GM21381 (cell line): ENCODE data around the gene KLHDC4.
"Not testable (repeated sequence)": the region's sequence is repeated elsewhere in the genome, so short reads cannot be mapped to it uniquely, and the experiment has no call there.

Experiments used
- ATAC-seq: cut with Tn5 transposase; IDR thresholded peaks from one replicate; pipeline ENCODE4 v1.9.1; 2021; ENCODE audit warnings: mild to moderate bottlenecking, moderate library complexity; ENCODE audit not compliant: unreplicated experiment

The KLHDC4 gene

DNA sequence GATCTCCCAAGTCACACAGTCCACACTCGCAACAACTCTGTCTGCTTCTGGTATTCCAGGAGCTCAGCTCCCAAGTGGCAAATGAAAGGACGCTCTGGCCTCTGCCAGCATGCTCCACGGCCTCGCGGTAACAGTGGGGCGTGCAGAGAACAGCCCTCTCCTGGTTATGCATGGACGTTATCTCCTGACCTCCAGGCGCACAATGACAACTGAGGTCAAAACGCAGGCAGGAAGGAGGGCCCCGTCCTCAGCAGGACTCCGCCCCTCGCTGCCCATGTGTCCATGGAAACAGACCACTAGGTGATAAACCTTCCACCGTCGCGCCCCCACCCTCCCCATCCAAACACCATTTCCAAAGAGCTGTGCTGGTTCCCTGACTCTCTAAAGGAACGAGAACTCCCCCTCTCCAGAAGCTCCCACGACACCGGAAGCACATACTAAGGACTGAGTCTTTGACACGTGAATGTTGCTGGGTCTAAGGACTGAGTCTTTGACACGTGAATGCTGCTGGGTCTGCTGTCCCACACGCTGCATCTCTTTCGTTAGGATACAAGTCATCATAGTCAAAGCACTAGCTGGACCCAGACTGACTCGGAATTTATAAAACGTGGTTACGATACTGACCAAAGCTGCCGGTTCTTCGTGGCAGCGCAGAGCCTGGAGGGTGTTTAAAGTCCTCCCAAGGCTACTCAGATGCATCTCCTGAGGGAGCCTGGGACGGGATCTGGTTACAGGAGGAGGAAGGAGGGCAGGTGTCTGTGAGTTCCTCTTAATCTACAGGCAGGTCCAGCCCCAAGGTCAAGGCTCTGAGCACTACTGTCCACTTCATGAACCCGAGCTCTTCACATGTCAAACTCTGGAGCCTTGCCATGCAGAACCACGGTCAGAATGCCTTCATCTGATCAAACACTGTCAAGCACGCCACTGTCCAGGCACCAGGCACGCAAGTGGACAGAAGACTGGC is 43.9 kb downstream of the KLHDC4 start:
- no peak for ATAC-seq

GRCh38 chr16:87720446-87720845 is 45.3 kb downstream of the KLHDC4 start:
- ATAC-seq, result no peak

- ATAC-seq, result not testable (repeated sequence)
Measured at GRCh38 chr16:87718831-87719230, 47.0 kb downstream of the KLHDC4 start.

DNA sequence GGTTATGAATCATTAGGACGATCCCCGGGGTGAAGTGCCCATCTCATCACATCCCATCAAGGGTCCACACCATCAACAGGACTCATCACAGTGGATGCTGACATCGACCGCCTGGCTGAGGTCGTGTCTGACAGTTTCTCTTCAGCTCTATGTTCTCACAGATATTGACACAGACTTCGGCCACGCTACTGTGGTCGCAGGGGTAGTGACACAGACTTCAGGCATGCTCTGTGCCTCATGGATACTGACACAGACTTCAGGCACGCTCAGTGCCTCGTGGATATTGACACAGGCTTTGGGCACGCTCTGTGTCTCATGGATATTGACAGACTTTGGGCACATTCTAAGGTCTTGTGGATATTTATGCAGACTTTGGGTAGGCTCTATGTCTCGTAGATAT is 50.1 kb downstream of the KLHDC4 start:
- no peak for ATAC-seq

- ATAC-seq, result no peak
Measured at GRCh38 chr16:87715231-87715630, 50.6 kb downstream of the KLHDC4 start.

DNA sequence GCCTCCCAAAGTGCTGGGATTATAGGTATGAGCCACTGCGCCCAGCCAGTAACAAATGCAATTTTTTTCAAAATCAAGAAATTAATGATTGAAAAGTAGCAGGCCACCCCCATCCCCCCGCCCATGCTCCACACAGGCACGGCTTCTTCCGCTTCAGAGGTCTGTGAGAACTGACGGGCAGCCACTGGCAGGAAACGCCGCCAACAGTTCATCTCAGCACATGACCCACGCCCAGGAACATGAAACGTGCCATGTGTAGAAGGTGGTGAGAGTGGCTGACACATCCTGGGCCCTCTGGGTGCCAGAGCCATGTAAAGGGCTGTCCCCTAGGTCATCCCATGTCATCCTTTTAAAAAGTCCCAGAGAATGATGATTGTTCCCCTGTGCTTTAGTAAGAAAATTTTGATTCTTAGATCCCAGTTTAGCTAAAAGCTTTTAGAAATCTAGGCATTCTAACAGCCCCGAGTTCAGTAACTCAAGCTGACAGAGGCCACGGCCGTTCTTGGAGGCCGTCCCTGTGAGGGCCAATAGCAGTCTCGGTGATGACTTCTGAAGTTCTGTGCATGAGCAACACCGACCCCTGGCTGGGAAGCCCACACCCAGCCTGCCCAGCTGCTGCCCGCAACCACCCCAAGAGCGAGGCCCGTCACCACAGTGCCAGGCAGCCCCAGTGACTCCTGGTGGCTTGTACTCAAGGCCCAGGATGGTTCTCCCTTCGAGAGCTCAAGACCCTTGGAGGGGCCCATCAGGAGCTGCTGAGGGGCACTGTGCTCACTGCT is 52.1 kb downstream of the KLHDC4 start:
- ATAC-seq, result peak; percentile 47

- ATAC-seq, result no peak
Measured at GRCh38 chr16:87712184-87712762, 53.5 kb downstream of the KLHDC4 start.

DNA sequence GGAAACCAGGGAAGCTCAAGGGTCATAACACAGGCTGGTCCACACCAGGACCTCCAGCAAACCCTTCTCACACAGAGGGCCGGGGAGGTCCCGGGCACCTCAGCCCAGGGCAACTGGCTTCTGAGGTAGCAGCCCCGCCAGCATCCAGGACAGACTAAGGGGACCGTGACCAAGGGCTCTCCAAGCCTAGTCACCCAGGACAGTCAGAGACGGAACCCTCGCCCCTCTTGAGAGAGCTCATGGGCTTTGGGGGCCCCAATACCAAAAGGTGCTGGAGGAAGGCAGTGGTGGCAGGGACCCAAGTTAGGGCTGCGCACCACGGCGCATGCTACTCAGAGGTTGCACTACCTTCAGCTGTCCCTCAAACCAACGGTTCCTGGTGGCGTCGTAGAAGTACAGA is 54.9 kb downstream of the KLHDC4 start:
- no peak for ATAC-seq

GRCh38 chr16:87709677-87710076 is 56.1 kb downstream of the KLHDC4 start:
- ATAC-seq, result no peak

DNA sequence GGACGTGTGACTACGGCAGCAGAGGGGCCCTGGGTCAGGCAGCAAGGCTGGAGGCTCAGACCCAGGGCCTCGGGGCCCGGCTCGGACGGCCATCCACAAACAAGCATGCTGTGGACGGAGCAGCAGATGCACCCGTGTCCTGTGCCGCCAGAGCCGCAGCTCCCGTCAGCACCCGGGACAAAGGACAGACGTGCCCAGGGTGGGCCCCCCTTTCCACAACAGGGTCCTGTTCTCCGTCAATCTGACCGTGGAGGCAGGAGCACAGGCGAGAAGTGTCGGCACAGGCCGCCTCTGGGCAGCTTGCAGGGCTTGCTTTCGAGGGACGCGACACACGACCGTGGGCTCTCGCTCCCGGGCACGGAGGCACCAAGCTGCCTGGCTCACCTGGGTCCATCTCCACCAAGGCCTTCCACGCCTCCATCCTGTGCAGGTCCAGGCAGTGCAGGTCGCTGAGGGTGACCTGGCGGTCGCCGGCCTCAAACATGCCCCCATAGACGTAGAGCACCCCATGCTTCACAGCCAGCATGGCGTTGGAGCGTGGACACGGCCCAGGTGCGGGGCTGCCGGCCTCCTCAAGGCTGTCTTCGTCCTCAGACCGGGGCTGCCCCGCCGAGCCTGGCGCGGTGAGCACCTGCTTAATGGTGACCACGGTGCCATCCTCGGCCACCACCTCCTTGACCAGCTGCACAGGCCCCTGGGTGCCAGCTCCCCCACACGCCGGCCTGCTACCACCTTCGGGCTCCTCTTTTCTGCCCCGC is 56.7 kb downstream of the KLHDC4 start:
- ATAC-seq, result no peak

DNA sequence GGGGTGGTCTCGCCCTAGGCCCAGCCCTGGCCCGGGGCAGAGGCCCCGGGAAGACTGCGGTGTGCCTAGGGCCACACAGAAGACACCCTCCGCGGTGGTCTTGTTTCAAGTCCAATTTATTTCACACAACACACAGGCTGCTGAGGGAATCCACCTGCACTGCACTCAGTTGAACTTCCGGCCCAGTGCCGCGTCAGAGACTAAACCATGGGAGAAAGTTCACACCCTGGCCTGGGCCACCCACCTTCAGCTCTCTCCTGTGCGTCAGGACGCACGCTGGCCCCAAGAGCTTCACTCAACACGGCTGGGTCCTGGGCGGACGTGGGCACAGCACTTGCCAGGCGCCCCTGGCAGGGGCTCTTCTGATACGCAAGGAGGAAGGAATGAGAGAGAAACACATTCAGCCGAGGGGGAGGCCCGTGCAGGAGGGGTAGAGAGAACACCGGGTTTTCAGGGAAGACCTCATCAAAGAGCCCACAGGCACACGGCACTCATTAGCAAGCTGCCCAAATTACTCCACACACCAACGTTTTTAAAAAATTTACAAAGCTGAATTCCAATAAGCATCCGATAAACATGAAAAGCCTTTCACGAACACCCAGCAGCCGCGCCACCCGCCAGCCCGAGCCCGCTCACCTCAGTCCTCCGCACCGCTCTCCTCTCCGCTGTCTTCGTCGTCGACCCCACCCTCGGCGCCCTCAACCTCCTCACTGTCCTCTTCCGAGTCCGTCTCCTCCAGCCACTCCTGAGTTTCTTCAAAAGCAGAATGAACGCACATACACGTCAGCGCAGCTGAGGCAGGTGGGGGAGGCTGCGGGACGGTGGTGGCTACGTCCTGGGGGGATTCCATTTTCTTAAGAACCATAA is 57.8 kb downstream of the KLHDC4 start:
- ATAC-seq, result no peak

DNA sequence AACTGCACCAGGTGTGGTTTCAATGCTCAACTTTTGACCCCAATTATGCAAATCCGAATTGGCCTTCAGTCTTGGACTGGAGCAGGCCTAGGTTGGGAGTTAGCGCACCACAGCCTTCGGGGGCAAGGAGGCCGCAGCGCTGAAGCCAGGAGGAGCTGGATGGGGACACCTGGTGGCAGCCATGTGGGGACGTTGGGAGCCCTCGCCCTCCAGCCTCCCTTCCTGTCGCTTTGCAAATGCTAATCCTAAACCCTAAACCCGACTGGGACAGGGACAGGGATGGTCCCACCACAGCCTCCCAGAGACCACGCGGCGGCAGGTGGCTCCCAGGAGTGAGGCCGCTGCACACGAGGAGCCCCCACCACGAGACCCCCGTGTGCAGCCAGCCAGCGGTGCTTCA is 58.7 kb downstream of the KLHDC4 start:
- ATAC-seq, result no peak

GRCh38 chr16:87706278-87707000 is 59.3 kb downstream of the KLHDC4 start:
- ATAC-seq, result no peak

GRCh38 chr16:87705771-87706277 is 60.0 kb downstream of the KLHDC4 start:
- no peak for ATAC-seq

DNA sequence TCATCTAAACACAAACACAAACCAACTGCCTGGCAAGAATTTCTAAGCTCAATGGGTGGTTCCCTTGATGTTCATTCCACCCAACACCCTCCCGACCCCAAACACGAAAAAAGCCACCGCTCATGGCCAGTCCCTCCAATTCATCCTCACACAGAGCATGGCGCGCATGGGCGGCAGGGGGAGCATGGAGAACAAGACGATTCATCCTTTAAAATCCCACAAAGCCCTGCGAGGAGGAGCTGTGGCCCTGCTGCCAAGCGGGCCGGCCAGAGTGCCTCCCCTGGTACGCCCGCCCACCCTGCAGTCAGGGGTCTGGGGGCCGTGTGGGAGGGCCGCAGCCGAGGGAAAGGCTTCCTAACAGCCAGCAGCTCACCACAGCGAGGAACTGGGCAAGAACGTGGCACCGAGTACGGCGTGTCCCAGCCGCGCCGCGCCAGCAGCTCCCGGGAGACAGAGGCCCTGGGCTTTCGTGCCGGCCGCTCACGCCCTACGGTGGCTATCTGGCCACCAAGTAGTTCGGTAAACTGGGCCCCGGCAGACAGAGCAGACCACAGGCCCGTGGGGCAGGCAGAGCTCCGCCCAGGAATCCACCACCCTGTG is 60.9 kb downstream of the KLHDC4 start:
- ATAC-seq, result no peak

DNA sequence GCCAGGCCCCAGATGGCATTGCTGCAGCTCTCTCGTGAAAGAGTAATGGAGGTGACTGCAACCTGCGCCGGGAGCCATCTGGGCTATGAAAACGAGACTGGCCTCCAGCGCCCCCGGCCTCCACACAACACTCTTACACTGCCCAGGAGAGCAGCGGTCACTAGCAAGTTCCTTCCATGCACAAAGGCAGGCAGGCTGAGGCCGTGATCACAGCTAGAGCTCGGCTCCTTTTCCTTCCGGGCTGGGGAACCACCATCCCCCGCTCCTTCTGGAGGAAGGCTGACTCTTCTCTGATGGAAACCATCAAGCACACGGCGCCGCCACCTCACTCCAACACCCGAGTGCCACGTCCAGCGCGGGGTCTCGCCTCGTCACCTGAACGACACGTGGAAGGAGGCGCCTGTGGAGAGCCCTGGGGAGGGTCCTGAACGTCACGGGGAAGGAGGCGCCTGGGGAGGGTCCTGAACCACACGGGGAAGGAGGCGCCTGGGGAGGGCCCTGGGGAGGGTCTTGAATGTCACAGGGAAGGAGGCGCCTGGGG is 61.9 kb downstream of the KLHDC4 start:
- ATAC-seq, result no peak

GRCh38 chr16:87703071-87703470 is 62.7 kb downstream of the KLHDC4 start:
- ATAC-seq, result no peak

- peak; percentile 61 for ATAC-seq
Measured at GRCh38 chr16:87702325-87702811, 63.4 kb downstream of the KLHDC4 start.
